M059J (cell line): Measurements from ENCODE around the gene ARAP1. TPM values are rescaled to one million over a fixed set of nuclear protein-coding genes. Genes with fewer than 3 reads are reported as not detected.

Experiments
- DNase-seq: peaks from one replicate; pipeline ENCODE4 v3.0.0-alpha.2; 2012; ENCODE audit warnings: low read depth
- total RNA-seq: library from RNA; depleted of rRNA; stranded (reverse); fragments of >200 nt; shearing (Covaris generic); gene quantifications from 2 replicates; pipeline ENCODE4 v1.2.3, GENCODE V29; 2014

Gene ARAP1
- total RNA-seq, 1 experiment from 2014 or later = 44.7 TPM

- no peak for DNase-seq
These were observed 27.4 kb upstream of the ARAP1 start for GRCh38 chr11:72779495-72780128.

DNA sequence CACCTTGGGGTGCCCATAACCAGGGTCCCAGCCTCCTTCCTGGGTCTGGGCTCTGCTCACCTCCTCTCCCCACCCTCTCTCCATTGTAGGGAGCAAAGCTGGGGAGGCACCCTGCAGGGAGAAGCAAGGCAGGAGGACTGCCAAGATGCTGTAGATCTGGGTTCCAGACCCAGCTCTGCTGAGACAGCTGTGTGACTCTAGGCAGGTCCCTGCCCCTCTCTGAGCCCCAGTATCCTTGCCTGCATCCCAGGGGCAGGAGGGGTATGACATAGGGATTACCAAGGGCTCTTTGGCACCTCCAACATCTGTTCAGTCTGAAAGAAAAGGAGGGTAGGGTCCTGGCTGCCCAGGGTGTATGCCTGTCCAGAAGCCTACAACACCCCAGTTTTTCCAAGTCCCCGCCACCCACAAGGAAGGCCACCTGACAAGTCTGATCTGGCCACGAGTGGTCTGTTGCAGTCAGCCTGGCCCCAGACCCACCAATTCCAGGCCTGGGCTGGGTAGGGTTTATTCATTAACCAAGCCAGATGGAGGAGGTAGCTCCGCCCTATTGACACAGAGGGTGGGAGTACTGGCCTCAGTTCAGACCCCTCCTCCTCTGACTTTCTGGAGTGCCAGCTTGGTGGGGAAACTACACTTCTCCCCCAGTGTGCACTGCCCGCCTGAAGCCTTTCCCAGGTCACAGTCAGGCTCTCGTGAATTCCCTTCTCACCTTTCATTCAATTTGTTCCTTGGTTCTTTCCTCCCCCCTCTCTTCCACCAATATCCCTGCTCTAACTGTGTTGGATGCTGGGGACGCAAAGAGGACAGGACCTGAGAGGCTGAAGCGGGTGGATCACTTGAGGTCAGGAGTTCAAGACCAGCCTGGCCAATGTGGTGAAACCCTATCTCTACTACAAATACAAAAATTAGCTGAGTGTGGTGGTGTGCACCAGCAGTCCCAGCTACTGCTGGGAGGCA lies 26.6 kb upstream of the ARAP1 start:
- DNase-seq = no peak

DNA sequence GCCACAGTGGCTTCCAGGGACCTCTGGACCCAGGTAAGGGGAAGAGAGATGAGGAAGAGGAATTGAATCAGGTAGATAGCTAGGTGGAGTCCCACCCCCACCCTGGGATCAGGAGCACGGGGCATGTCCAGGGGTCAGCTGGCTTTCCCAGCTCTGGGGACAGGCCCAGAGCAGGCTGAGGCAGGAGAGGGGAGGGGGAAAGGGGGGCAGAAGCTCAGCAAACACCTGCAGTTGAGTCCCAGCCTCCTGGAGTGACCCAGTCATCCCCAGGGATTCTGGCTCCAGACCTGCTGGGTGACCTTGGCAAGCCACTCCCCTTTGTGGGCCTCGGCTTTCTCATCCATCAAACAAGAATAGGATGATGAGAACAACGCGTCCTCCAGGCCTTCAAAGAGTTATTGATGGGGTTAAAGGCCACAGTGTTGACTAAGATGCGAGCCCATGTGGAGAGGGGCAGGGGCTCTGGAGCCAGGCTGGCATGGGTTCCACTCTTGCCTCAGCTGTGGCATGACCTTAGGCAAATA lies 25.6 kb upstream of the ARAP1 start:
- no peak for DNase-seq

DNA sequence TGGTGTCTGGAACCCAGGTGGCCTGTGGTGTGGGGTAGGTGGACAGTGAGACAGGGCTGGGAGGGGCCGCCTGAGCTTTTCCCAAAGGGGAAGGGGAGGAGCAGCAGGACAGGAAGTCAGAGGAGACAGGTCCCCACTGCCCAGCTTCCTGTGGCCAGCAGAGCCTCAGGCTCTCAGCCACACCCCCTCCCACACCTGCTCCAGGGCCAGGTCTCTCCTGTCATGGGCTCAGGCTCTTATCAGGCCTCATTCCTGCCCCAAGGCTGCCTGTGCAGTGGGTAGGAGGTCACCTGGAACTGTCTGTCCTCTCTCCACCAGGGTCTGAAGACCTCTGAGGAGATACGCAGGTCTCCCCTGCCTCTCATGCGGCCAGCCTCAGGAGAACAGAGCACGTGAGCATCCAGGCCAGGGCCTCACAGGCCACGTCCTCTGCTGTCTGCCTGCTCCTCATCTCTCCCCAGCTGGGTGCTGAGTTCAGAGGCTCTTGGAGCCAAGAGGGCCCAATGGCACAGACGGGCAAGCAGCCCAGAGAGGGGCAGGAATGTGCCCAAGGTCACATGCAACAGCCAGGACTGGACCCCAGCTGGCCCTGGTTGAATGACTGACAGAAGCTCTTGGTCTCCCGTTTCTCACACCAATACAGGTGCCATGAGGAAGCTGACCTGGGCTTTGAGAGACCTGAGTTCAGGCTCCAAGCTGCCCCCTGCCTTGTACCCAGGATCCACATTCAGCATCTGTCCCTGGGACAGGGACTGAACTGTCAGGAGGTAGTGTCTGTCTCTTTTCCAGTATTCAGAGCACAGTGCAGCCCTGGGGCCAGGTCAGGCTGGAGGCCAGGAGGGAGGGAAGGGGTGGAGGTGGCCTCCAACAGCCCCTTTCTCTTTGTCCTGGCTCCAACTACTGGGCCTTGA lies 24.9 kb upstream of the ARAP1 start:
- no peak for DNase-seq

GRCh38 chr11:72776117-72776843 lies 24.1 kb upstream of the ARAP1 start:
- DNase-seq = no peak

GRCh38 chr11:72775288-72776110 lies 23.3 kb upstream of the ARAP1 start:
- DNase-seq = no peak

DNA sequence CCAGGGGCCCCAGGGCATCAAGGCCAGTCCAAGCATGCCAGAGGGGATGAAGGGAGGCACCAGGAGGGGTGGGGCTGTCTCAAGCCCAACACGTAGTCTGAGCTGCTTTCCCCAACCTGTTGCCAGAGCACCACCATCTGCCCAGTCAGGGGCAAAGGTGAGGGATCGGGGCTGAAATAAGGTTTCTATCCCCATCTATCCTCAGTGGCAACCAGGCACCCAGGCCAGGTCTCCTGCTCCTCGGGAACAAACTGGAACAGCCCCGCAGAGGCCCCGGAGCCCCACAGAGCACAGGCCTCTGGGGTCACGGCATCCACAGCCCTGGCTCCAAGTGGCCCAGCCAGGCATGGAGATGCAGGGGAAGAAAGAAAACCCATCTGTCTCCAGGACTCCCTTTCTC lies 22.3 kb upstream of the ARAP1 start:
- no peak for DNase-seq

GRCh38 chr11:72773696-72774095 lies 21.5 kb upstream of the ARAP1 start:
- DNase-seq = no peak

GRCh38 chr11:72773291-72773690 lies 21.1 kb upstream of the ARAP1 start:
- peak; percentile 84 for DNase-seq

- DNase-seq = no peak
These were observed 19.9 kb upstream of the ARAP1 start for GRCh38 chr11:72772059-72772458.

DNA sequence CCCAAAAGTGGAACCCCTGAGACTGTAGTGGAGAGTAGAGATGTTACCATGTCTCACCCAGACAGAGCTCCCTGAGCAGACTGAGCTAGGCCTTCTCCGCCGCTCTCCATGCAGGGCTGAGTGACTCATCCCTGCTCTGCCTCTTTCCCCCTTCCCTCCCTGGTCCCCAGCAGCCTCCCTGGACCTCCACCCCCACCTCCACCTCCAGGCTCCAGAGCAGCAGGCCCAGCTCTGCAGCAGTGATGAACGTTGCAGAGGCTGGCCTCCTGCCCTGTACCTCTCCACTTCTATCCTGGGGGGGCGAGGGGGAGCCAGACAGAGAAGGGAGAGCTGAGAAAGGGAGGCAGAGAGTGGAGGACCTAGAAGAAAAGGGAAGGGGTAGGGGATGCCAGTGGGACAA lies 19.3 kb upstream of the ARAP1 start:
- DNase-seq = peak; percentile 78

- no peak for DNase-seq
These were observed 18.6 kb upstream of the ARAP1 start for GRCh38 chr11:72770799-72771198.

GRCh38 chr11:72769680-72770079 lies 17.5 kb upstream of the ARAP1 start:
- no peak for DNase-seq

DNA sequence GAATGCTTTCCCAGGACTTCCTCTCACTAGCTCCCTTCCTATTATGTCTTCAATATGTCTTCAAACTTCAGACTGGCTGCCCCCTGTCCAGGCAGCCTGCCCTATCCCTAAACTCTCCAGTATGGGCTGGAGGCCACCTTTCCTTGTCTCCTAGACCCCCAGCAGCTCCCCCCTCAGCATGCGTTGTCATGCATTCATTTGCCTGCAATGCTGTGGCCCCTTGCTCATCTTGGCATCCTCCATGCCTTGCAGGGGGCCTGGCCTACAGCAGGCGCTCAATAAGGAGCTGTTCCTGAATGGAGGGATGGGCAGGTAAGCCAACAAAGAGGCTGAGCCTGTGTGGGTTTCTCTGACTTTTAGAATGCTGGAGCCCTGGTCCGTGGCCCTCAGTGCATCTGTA lies 16.4 kb upstream of the ARAP1 start:
- DNase-seq = no peak

- no peak for DNase-seq
These were observed 15.2 kb upstream of the ARAP1 start for GRCh38 chr11:72767203-72768062.

DNA sequence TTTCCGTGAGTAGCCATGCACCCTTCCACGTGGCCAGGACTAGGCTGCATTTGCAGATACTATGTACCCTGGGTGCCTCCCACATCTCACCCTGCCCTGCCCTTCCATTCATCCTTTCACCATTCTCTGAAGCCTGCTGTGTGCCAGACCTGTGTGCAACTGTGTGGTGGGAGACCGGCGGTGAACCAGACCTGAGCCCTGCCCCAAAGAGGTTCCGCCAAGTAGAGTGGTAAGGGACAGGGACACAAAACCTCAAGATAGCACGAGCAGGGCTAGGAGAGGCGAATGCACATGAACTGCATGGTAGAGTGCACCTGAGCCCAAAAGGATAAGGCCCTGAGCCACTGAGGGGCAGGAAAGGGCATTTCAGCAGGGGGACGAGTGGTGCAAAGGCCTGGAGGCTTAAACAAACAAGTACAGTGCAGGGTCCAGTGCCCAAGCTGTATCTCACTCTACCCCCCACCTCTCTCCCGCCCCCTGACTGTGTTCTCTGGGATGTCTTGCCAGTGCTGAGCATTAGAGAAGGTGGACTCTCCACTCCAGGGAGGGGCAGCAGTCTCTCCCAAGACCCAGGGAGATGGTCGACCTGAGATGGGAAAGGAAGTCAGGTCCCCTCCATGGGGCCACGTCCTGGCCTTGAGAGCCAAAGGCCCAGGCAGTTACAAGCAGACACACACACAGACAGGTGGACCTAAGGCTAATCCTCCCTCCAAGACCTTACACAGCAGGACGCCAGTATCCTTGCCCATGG lies 14.1 kb upstream of the ARAP1 start:
- no peak for DNase-seq

DNA sequence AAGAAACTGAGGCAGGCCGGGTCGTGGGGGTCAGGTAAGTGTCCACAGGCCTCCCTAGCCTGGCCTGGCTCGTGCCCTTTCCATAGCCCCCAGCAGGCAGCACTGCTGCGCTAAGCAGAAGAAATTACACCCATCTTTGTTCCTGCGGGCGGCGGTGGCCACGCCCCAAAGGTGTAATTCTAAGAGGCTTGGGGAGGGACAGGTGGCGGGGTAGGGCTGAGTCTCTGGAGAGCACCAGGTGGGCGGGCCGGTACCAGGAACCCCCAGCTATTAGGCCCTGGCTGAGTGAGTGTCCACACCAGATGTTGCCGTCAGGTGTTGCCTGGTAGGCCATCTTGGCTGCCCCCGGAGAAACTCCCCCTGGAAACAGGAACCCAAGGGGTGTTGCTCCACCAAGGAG lies 12.3 kb upstream of the ARAP1 start:
- no peak for DNase-seq

GRCh38 chr11:72763823-72764222 lies 11.6 kb upstream of the ARAP1 start:
- no peak for DNase-seq
